Kidney capillary endothelial cell (primary cell): Measurements from ENCODE around the gene COCH.
"Not testable (repeated sequence)": the region's sequence is repeated elsewhere in the genome, so short reads cannot be mapped to it uniquely, and the experiment has no call there.

Experiments
- DNase-seq: peaks from one replicate; pipeline ENCODE4 v3.0.0-alpha.2; 2018; ENCODE audit warnings: low spot score

The COCH gene

GRCh38 chr14:30928462-30928861 lies 54.1 kb downstream of the COCH start:
- no peak for DNase-seq

- DNase-seq, result not testable (repeated sequence)
Measured at GRCh38 chr14:30933937-30934336, 59.6 kb downstream of the COCH start.

GRCh38 chr14:30935445-30935844 lies 61.1 kb downstream of the COCH start:
- no peak for DNase-seq

GRCh38 chr14:30938617-30939016 lies 64.3 kb downstream of the COCH start:
- no peak for DNase-seq
